ENCODE results near the gene CHORDC1.
"Not testable (repeated sequence)": the region's sequence is repeated elsewhere in the genome, so short reads cannot be mapped to it uniquely, and the experiment has no call there.

The CHORDC1 gene

DNA sequence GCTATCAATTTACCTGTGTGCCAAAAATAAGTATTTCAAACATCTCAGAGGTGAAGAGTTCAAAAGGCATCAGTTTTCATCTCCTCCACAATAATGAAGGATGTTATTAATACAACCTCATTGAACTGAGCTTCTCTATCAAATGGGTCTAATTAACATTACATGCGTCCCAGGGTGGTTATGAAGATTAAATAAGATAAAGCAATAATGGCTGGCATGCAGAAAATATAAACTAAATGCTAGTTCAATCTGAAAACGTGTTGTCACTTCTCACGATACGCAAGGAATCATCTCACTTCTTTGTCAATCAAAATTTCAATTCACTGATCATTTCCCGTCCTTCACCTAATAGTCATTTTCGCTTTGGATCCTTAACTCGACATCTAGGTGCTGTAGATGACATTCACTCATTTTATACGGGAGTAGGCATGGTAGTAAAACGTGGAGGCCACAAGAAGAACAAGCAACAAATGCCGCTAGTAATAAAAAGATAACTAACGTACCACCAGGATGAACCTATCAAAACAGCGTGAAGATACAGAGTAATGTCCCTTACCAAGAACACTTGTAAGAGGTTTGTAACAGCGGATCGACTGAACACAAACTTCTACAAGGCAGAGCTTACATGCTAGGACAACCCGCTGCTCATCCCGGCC is 918 bp downstream of the CHORDC1 start:
- H3K4me2 ChIP-seq, result peak overlapping the region; percentile 76 to 98 (median 90)
- H3K4me3 ChIP-seq, result peak overlapping the region; percentile 77 to 98 (median 88)
- peak overlapping the region; percentile 87 to 96 (median 91) for H3K9ac ChIP-seq
- H4K20me1 ChIP-seq, result peaks cover 50 to 59% (median 54%) of the 10 kb centered on the region in 11 experiments; a peak in 21 of 22 replicates
- TF ChIP-seq Cebpa-rat (IDR thresholded peaks at IDR 0.05), result no peak
- H3K9me3 ChIP-seq (replicated peaks in 1 of 11), result peaks cover 0 to 19% (median 13%) of the 10 kb centered on the region in 11 experiments; a peak in 15 of 22 replicates
- H3K27ac ChIP-seq, result peak overlapping the region; percentile 83 to 92 (median 89)
- peaks cover 8 to 44% (median 34%) of the 10 kb centered on the region in 11 experiments; a peak in 21 of 22 replicates for H3K36me3 ChIP-seq
- H3K4me1 ChIP-seq, result peaks cover 28 to 49% (median 34%) of the 10 kb centered on the region in 10 experiments
- no peaks in the 10 kb centered on the region for H3K27me3 ChIP-seq

DNA sequence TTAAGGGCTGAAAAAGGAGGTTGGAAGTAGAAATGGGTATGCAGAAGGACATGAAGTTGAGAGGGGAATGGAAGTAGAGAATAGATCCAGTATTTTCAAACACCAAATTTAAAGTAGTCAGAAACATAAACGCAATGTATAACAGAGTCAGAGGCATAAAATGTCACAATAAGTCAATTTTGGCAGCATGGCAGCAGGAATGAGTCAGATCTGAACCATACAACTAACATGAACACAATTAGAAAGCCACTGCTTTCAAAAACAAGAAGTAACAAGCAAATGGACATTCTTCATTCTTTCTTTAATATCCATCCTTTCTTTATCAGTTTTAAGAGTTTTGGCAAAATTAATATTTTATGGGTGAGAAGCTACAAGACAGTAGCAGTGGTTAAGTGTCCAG is 2.5 kb downstream of the CHORDC1 start:
- Histone ChIP-seq H3K4me3 (peak overlapping the region; percentile 77 to 98 (median 88); a peak in 14 of 20 replicates), H4K20me1 (peaks cover 61 to 74% (median 68%) of the 10 kb centered on the region in 11 experiments; a peak in 21 of 22 replicates), H3K36me3 (peaks cover 18 to 60% (median 49%) of the 10 kb centered on the region in 11 experiments; a peak in 21 of 22 replicates), H3K27ac (peak overlapping the region in 4 of 11 experiments; percentile 10 to 86 (median 25); a peak in 5 of 22 replicates), H3K27me3 (no peaks in the 10 kb centered on the region), H3K9me3 (replicated peaks in 1 of 11) (peaks cover 0 to 19% (median 13%) of the 10 kb centered on the region in 11 experiments; a peak in 15 of 22 replicates), H3K9ac (peak overlapping the region in 3 of 11 experiments; percentile 89 to 93 (median 92); a peak in 2 of 22 replicates), H3K4me1 (peaks cover 28 to 49% (median 34%) of the 10 kb centered on the region in 10 experiments), H3K4me2 (peak overlapping the region; percentile 76 to 98 (median 90))
- TF ChIP-seq Cebpa-rat (IDR thresholded peaks at IDR 0.05), result no peak

DNA sequence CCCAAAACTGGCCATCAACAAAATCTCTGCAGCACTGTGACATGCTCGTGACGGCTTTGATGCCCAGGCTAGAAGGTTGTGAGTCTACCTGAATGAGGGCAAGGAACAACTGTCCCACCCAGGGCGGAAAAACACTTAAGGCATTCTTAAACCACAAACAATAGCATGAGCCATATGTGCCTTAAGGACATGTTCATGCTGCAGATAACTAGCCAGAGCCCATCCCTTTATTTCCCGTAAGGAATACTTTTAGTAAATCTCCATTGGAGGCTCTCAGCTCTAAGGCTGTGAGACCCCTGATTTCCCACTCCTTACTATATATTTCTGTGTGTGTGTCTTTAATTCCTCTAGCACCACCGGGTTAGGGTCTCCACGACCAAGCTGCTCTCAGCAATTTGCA is 3.4 kb downstream of the CHORDC1 start:
- peaks cover 0 to 19% (median 13%) of the 10 kb centered on the region in 11 experiments; a peak in 15 of 22 replicates for H3K9me3 ChIP-seq (replicated peaks in 1 of 11)
- H3K4me1 ChIP-seq, result peaks cover 26 to 48% (median 33%) of the 10 kb centered on the region in 10 experiments
- no peak for TF ChIP-seq Cebpa-rat (IDR thresholded peaks at IDR 0.05)
- H3K36me3 ChIP-seq, result peaks cover 26 to 69% (median 58%) of the 10 kb centered on the region in 11 experiments; a peak in 21 of 22 replicates
- peak overlapping the region in 10 of 11 experiments; percentile 0 to 98 (median 84); a peak in 11 of 22 replicates for H3K4me2 ChIP-seq
- H3K27ac ChIP-seq, result 0 out of 22 replicates have a peak overlapping the region, but pooled peaks of 1 of the 11 experiments have one; percentile 12
- peaks cover 61 to 84% (median 78%) of the 10 kb centered on the region in 11 experiments; a peak in 21 of 22 replicates for H4K20me1 ChIP-seq
- H3K9ac ChIP-seq, result no peak overlapping the region
- H3K27me3 ChIP-seq, result no peaks in the 10 kb centered on the region
- H3K4me3 ChIP-seq, result peak overlapping the region in 1 of 10 experiments; percentile 90; a peak in 1 of 20 replicates

DNA sequence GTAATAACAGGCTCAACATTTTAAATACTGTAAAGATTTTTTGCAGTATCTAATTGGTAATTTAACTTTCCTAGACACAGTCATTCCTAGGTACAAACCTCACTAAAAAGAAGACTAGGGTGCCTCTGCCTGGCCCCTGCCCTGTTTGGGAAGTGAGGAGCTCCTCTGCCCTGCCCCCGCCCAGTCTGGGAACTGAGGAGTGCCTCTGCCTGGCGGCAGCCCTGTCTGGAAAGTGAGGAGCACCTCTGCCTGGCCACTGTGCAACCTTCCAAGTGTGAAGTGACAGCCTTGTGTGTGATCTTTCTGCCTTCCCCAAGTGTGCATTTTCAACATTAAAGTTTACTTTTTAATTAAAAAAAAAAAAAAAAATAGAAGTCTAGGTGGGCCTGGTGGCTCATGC is 4.2 kb downstream of the CHORDC1 start:
- H4K20me1 ChIP-seq, result peaks cover 64 to 92% (median 85%) of the 10 kb centered on the region in 11 experiments; a peak in 21 of 22 replicates
- H3K27me3 ChIP-seq, result no peaks in the 10 kb centered on the region
- H3K4me1 ChIP-seq, result peaks cover 18 to 39% (median 25%) of the 10 kb centered on the region in 10 experiments
- H3K27ac ChIP-seq, result no peak overlapping the region
- no peak for TF ChIP-seq Cebpa-rat (IDR thresholded peaks at IDR 0.05)
- H3K4me3 ChIP-seq, result no peak overlapping the region
- H3K4me2 ChIP-seq, result peak overlapping the region in 7 of 11 experiments; percentile 9 to 98 (median 42); a peak in 8 of 22 replicates
- peaks cover 33 to 78% (median 66%) of the 10 kb centered on the region in 11 experiments; a peak in 21 of 22 replicates for H3K36me3 ChIP-seq
- H3K9ac ChIP-seq, result no peak overlapping the region
- peaks cover 0 to 19% (median 13%) of the 10 kb centered on the region in 11 experiments; a peak in 15 of 22 replicates for H3K9me3 ChIP-seq (replicated peaks in 1 of 11)

DNA sequence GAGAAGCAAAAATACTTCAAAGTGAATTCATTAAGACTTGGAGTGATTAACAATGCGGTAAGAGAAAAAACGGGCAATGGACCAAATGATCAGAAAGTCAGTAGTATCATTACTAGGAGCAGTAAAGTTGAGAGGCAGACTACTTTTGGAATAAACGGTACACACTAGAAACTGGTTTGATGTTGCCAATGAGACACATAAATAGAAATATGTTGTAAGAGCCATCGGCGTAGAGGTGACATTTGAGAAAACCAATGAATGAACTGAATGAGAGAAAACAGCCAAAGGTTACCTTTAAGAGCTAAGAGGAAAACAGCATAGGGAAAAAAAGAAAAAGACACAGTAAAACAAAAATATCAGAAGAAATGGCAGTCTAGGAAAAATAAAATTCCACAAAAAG is 6.2 kb downstream of the CHORDC1 start:
- no peak for TF ChIP-seq Cebpa-rat (IDR thresholded peaks at IDR 0.05)
- Histone ChIP-seq H3K36me3 (peaks cover 53 to 97% (median 86%) of the 10 kb centered on the region in 11 experiments), H4K20me1 (peaks cover 75 to 100% (median 98%) of the 10 kb centered on the region in 11 experiments; a peak in 21 of 22 replicates), H3K9me3 (replicated peaks in 1 of 11) (peaks cover 0 to 19% (median 13%) of the 10 kb centered on the region in 11 experiments; a peak in 15 of 22 replicates), H3K27me3 (no peaks in the 10 kb centered on the region), H3K4me1 (peaks cover 14 to 37% (median 23%) of the 10 kb centered on the region in 10 experiments), H3K4me3 (no peak overlapping the region), H3K9ac (no peak overlapping the region), H3K27ac (no peak overlapping the region), H3K4me2 (no peak overlapping the region)

DNA sequence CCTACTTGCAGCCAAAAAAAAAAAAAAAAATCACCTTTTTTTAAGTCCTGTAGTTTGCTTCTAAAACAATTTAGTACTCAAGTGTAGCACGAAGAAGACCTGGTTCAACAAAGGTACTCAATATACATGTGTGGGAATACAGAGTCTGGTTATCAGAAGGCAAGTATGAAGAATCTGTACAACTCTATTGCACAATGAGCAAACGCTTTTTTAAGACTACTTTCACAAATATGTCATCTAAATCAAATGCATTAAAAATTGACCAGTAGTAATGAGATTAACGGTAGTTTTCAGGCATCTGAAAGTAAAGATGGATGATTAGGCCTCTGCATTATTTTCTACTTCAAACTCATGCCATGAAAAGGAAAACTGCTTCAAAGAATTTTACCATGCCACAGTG is 9.5 kb downstream of the CHORDC1 start:
- H3K27ac ChIP-seq, result no peak overlapping the region
- no peak overlapping the region for H3K4me2 ChIP-seq
- peaks cover 49 to 98% (median 88%) of the 10 kb centered on the region in 11 experiments; a peak in 21 of 22 replicates for H4K20me1 ChIP-seq
- no peak for TF ChIP-seq Cebpa-rat (IDR thresholded peaks at IDR 0.05)
- H3K9me3 ChIP-seq (replicated peaks in 1 of 11), result no peaks in the 10 kb centered on the region
- H3K9ac ChIP-seq, result no peak overlapping the region
- H3K4me3 ChIP-seq, result no peak overlapping the region
- no peaks in the 10 kb centered on the region for H3K27me3 ChIP-seq
- peaks cover 0 to 5% (median 0%) of the 10 kb centered on the region in 10 experiments; a peak in 4 of 20 replicates for H3K4me1 ChIP-seq
- peaks cover 79 to 100% (median 95%) of the 10 kb centered on the region in 11 experiments for H3K36me3 ChIP-seq

DNA sequence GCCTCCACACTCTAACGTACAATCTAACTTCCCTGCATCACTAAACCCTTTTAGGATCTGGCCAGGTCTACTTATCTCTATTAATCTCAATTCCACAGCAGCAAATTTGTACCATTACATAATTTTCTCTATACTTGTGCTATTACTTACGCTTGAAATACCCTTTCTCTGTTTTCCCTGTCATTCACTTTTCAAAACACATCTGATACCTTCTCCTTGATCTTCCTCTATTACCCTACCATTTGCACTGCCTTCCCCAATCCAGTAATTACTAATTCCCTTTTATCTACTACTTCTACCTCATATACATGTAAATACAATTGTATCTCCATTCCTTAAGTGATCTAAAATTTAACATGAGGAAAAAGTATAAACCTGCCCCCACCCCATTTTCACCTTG is 14.0 kb downstream of the CHORDC1 start:
- H3K27ac ChIP-seq, result no peak overlapping the region
- H3K4me1 ChIP-seq, result peaks cover 5 to 19% (median 10%) of the 10 kb centered on the region in 10 experiments; a peak in 17 of 20 replicates
- peaks cover 39 to 91% (median 80%) of the 10 kb centered on the region in 11 experiments; a peak in 21 of 22 replicates for H4K20me1 ChIP-seq
- H3K4me3 ChIP-seq, result no peak overlapping the region
- H3K9me3 ChIP-seq (replicated peaks in 1 of 11), result no peaks in the 10 kb centered on the region
- peaks cover 83 to 100% (median 92%) of the 10 kb centered on the region in 11 experiments for H3K36me3 ChIP-seq
- TF ChIP-seq Cebpa-rat (IDR thresholded peaks at IDR 0.05), result no peak
- no peaks in the 10 kb centered on the region for H3K27me3 ChIP-seq
- H3K9ac ChIP-seq, result no peak overlapping the region
- H3K4me2 ChIP-seq, result no peak overlapping the region

DNA sequence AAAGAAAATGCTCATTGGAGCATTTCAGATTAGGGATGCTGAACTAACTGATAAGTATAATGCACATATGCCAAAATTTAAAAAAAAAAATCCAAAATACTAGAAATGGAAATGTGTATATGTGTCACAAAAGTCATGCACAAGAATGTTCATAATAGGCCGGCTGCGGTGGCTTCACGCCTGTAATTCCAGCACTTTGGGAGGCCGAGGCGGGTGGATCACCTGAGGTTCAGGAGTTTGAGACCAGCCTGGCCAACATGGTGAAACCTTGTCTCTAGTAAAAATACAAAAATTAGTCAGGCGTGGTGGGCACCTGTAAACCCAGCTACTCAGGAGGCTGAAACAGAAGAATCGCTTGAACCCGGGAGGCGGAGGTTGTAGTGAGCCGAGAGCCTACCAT is 14.9 kb downstream of the CHORDC1 start:
- H3K36me3 ChIP-seq, result peaks cover 82 to 100% (median 90%) of the 10 kb centered on the region in 11 experiments
- H3K9ac ChIP-seq; H3K4me3 ChIP-seq; H3K27ac ChIP-seq; H3K4me2 ChIP-seq; H3K9me3 ChIP-seq (replicated peaks in 1 of 11); H3K27me3 ChIP-seq: not testable (repeated sequence)
- peaks cover 33 to 83% (median 71%) of the 10 kb centered on the region in 11 experiments; a peak in 21 of 22 replicates for H4K20me1 ChIP-seq
- H3K4me1 ChIP-seq, result peaks cover 5 to 19% (median 10%) of the 10 kb centered on the region in 10 experiments; a peak in 17 of 20 replicates
